Esophagus squamous epithelium (tissue), 4 donors: ENCODE data around the gene CTNS.

Experiments
- POLR2A ChIP-seq, 4 donors: fragments of 450-650 bp; IDR thresholded peaks; one replicate each; pipeline ENCODE4 v1.6.1; 2017; ENCODE audit warnings: antibody characterized with exemption in 4 of 4, mild to moderate bottlenecking in 4 of 4, moderate library complexity in 3 of 4
- TF ChIP-seq, protein P1 (sequence below), 6 experiments: fragments of 450-650 bp in 4 of 6; fragments of 200-600 bp in 2 of 6; sonication (generic) in 2 of 6; IDR thresholded peaks; one replicate each; pipeline ENCODE4 v1.5.1; 2016 to 2019; ENCODE audit warnings: antibody characterized with exemption in 6 of 6, mild to moderate bottlenecking in 4 of 6, moderate library complexity in 4 of 6

DNA sequence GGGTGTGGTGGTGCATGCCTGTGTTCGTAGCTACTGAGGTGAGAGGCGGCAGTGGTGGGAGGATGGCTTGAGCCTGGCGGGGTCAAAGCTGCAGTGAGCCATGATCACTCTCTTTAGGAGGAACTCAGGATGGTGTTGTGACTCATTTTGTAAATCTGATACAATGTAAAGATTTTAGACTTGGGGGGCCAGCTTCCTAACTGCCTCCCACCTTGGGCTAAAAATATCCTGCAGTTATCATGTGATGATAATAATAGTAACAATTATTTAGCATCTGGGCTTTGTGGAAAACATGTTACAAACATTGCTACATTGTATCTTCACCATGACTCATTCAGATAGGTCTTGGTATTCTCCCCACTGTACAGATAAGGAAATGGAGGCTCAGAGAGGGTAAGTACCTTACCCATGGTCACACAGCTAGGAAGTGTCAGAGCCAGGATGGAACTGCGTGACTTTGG is 7.4 kb downstream of the CTNS start:
- TF ChIP-seq, protein P1, sequence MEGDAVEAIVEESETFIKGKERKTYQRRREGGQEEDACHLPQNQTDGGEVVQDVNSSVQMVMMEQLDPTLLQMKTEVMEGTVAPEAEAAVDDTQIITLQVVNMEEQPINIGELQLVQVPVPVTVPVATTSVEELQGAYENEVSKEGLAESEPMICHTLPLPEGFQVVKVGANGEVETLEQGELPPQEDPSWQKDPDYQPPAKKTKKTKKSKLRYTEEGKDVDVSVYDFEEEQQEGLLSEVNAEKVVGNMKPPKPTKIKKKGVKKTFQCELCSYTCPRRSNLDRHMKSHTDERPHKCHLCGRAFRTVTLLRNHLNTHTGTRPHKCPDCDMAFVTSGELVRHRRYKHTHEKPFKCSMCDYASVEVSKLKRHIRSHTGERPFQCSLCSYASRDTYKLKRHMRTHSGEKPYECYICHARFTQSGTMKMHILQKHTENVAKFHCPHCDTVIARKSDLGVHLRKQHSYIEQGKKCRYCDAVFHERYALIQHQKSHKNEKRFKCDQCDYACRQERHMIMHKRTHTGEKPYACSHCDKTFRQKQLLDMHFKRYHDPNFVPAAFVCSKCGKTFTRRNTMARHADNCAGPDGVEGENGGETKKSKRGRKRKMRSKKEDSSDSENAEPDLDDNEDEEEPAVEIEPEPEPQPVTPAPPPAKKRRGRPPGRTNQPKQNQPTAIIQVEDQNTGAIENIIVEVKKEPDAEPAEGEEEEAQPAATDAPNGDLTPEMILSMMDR (IDR thresholded peaks at IDR 0.05) = no peak
- TF ChIP-seq POLR2A (IDR thresholded peaks at IDR 0.05) = no peak
